GM18520 (cell line): Measurements from ENCODE around the gene TAMALIN.

ENCODE experiments used
- ATAC-seq: cut with Tn5 transposase; IDR thresholded peaks from one replicate; pipeline ENCODE4 v1.9.1; 2021; ENCODE audit not compliant: unreplicated experiment

Gene TAMALIN

DNA sequence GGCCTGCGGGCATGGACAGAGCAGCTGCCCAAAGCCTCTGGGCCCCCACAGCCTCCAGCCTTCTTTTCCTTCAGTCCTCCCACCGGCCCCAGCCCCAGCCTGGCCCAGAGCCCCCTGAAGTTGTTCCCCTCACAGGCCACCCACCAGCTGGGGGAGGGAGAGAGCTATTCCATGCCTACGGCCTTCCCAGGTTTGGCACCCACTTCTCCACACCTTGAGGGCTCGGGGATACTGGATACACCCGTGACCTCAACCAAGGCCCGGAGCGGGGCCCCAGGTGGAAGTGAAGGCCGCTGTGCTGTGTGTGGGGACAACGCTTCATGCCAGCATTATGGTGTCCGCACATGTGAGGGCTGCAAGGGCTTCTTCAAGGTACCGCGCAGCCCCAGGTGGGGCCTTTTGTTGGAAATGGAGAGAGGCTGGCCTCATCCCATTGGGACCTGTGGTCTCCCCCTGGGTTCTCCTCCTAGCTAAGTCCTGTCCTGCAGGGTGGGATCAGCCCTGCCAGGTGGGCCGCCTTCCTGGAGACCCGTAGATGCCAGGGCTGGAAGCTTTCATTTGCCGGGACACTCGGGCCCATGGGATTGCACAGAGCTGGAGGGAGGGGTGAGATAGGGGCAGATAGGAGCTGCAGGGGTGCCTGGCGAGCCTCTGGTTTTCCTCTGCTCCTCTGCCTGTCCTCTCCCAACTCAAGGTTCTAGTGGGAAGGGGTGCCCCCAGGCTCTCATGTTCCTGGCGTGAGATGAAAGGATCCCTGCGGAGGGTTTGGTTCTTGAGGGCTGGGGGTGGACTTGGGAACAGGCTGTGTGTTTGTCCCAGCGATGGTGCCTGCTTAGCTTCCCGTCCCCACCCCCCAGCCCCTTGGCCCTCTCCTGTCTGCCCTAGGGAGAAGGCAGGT, 48.3 kb downstream of the TAMALIN start:
- ATAC-seq: no peak

GRCh38 chr12:52055731-52056711, 49.3 kb downstream of the TAMALIN start:
- no peak for ATAC-seq

DNA sequence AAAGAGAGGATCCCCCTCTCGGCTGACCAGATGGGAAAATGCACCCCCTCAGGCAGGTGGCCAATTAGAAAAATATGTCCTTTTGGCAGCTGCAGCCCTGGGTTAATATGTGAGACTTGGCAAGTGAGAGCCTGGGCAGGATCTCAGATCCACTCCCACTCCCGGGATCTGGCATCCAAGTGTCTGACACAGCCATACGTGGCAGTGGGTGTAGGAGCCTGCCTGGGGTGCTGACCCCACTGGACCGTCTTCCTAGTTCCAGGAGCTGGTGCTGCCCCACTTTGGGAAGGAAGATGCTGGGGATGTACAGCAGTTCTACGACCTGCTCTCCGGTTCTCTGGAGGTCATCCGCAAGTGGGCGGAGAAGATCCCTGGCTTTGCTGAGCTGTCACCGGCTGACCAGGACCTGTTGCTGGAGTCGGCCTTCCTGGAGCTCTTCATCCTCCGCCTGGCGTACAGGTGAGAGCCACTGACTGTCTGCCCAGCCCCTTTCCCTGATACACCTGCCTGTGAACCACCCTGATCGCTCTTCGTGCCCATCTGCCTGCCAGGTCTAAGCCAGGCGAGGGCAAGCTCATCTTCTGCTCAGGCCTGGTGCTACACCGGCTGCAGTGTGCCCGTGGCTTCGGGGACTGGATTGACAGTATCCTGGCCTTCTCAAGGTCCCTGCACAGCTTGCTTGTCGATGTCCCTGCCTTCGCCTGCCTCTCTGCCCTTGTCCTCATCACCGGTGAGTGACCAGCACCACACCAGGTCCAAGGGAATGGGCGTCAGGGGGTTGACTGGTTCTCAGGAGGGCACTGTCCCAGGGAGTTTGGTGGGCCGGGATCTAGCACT, 50.3 kb downstream of the TAMALIN start:
- ATAC-seq: no peak

- ATAC-seq: no peak
Measured at GRCh38 chr12:52057638-52058576, 51.2 kb downstream of the TAMALIN start.

GRCh38 chr12:52058631-52059361, 52.0 kb downstream of the TAMALIN start:
- no peak for ATAC-seq

- ATAC-seq: no peak
Measured at GRCh38 chr12:52059582-52060497, 53.1 kb downstream of the TAMALIN start.

DNA sequence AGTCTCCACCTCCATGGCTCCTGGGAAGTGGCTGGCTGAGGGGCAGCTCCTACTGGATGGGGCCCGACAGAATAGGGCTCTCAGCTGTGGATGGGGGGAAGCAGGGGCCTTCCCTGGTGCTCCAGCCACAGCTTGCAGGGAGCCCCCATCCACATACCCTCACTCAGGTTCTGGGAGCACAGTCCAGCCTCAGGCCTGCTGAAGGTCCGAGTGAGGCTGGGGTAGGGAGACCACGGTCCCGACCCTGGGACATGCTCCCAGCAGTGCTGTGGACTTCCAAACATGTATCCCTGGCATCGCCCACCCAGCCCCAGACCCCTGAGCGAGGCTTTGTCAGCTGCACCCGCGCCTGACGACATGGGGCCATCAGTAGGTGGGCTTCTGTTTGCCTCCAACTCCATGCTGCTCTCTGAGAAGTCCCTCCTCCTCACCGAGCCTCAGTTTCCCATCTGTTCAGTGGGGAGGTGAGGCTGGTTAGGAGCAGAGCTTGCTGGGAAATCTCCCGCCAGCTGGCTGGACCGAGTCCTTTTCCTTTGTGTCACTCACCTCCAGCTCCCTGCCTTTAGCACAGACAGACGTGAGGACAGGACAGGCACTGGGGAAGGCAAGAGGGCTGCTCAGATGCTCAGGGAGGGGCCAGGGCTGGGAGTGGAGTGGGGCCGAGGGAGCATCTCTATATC, 53.9 kb downstream of the TAMALIN start:
- no peak for ATAC-seq

- no peak for ATAC-seq
Measured at GRCh38 chr12:52061470-52062166, 54.9 kb downstream of the TAMALIN start.

GRCh38 chr12:52062167-52063081, 55.7 kb downstream of the TAMALIN start:
- no peak for ATAC-seq

DNA sequence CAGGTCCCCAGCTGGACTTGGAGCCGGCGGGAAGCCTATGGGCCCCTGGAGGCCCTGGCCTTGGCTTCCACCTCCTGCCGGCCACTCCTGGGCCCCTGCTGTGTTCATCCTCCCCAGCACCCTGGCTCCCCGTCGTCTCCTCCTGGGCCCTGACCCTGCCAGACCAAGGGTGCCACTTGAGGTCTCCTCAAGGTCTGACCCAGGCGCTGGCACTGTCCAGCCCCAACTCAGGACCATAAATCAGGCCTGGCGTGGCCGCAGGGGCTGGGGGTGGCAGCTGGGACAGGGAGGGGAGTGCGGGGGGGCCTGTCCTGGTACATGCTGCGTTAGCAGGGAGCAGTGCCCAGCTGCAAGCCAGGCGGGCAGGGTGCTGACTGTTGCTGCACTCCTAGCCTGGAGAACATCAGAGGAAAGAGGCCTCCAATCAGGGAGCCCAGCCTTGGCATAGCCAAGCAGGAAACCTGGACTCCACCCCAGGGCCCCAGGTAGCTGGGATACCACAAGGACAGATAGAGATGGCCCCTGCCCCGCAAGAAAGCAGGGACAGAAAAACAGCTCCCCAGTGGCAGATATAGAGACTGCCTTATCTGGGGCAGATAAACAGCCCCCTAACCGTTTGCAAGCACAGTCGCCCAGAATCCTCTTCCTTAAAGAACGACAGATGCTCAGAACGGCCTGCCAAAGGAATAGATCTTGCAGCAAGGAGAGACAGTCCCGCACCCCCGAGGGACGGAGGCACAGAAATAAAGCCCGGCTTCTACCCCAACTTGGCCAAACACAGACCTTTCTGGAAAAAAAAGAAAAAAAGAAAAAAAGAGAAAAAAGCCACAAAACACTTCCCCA, 56.6 kb downstream of the TAMALIN start:
- ATAC-seq: no peak

DNA sequence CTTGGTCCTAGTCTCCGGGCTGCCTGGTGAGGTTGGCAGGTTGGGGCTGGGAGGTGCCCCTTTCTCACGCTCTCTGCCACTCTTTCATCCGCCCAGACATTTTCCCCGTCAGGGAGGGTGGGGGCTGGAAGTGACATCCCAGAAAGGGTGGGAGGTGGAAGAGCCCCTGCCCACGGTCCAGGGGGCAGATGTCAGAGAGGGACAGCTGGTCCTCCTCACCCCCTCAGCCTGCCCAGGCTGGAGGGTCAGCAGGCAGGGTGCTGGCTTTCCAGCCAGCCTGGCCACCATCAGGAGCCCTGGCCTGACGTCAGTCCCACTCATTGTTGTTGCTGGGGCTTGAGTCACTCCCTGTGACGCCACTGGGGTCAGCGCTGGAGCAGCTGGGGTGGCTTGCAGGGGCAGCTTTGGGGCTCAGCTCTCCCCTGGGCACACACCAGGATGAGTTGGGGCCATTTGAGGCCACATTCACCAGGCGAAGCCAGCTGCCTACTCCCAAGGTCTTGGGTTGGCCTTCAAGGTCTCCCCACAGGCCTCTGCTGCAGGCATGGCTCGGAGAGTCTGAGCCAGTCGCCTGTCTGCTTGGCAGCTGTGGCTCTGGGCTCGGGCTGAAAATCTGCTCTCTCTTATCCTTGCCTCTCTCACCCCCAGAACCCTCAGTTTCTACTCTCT, 57.4 kb downstream of the TAMALIN start:
- no peak for ATAC-seq
